GM12878 (cell line): ENCODE results near the gene P2RX4. TPM values are rescaled to one million over a fixed set of nuclear protein-coding genes. Genes with fewer than 3 reads are reported as not detected.

Source experiments
- ATF7 ChIP-seq: fragments of 450-650 bp; IDR thresholded peaks from 2 replicates; pipeline ENCODE4 v1.6.1; 2016; ENCODE audit warnings: low read depth, mild to moderate bottlenecking
- BHLHE40 ChIP-seq, 2 experiments: fragments of 450-650 bp in 1 of 2; IDR thresholded peaks; 2 replicates each; pipeline ENCODE4 v1.6.1; 2011 to 2017; ENCODE audit warnings: low read depth in 2 of 2, borderline replicate concordance in 1 of 2, improper control_type of control experiment in 1 of 2, low read length in 1 of 2, mild to moderate bottlenecking in 1 of 2
- CHD4 ChIP-seq: fragments of 200-600 bp; sonication (generic); IDR thresholded peaks from 2 replicates; pipeline ENCODE4 v1.6.1; 2016; ENCODE audit warnings: mild to moderate bottlenecking
- EED ChIP-seq: sonication (generic); IDR thresholded peaks from 2 replicates; pipeline ENCODE4 v1.6.1; 2016; ENCODE audit warnings: antibody characterized with exemption, low read depth
- EP300 ChIP-seq, 2 experiments: fragments of 150-350 bp in 1 of 2; IDR thresholded peaks; 2 replicates each; pipeline ENCODE4 v1.6.1; 2011 to 2012; ENCODE audit warnings: low read depth in 2 of 2, low read length in 2 of 2, borderline replicate concordance in 1 of 2, improper control_type of control experiment in 1 of 2, inconsistent platforms in 1 of 2; ENCODE audit not compliant: control insufficient read depth in 1 of 2
- IKZF2 ChIP-seq, 2 experiments: fragments of 450-650 bp; IDR thresholded peaks; 2 replicates each; pipeline ENCODE4 v1.6.1; 2017; ENCODE audit warnings: mild to moderate bottlenecking in 2 of 2, moderate library complexity in 2 of 2
- MEF2B ChIP-seq: fragments of 450-650 bp; IDR thresholded peaks from 2 replicates; pipeline ENCODE4 v1.6.1; 2018; ENCODE audit warnings: mild to moderate bottlenecking, moderate library complexity; ENCODE audit not compliant: partially characterized antibody, poor library complexity, severe bottlenecking
- MLLT1 ChIP-seq: fragments of 450-650 bp; IDR thresholded peaks from 2 replicates; pipeline ENCODE4 v1.6.1; 2016; ENCODE audit warnings: mild to moderate bottlenecking
- MTA2 ChIP-seq: fragments of 450-650 bp; IDR thresholded peaks from 2 replicates; pipeline ENCODE4 v1.6.1; 2016; ENCODE audit warnings: low read depth, mild to moderate bottlenecking, moderate library complexity
- MYB ChIP-seq: fragments of 150-350 bp; IDR thresholded peaks from 2 replicates; pipeline ENCODE4 v1.6.1; 2014; ENCODE audit warnings: mild to moderate bottlenecking, low read depth, low read length, borderline replicate concordance
- NR2F1 ChIP-seq: fragments of 450-650 bp; conservative IDR thresholded peaks from 2 replicates; pipeline ENCODE4 v1.6.1; 2017; ENCODE audit warnings: mild to moderate bottlenecking
- PKNOX1 ChIP-seq: fragments of 450-650 bp; IDR thresholded peaks from 2 replicates; pipeline ENCODE4 v1.6.1; 2016; ENCODE audit warnings: mild to moderate bottlenecking
- RELB ChIP-seq: fragments of 450-650 bp; IDR thresholded peaks from 2 replicates; pipeline ENCODE4 v1.6.1; 2017; ENCODE audit warnings: low read depth, mild to moderate bottlenecking, moderate library complexity
- RUNX3 ChIP-seq: IDR thresholded peaks from 2 replicates; pipeline ENCODE4 v1.6.1; 2012; ENCODE audit warnings: low read length, inconsistent platforms
- ZNF217 ChIP-seq: fragments of 450-650 bp; IDR thresholded peaks from 2 replicates; pipeline ENCODE4 v1.6.1; 2017; ENCODE audit warnings: antibody characterized with exemption, mild to moderate bottlenecking
- polyA plus RNA-seq, 11 experiments: library from polyadenylated mRNA; depleted of rRNA in 4 of 11; unstranded in 6 of 11; stranded (reverse) in 5 of 11; fragments of >200 nt; fragmentation: Nextera tagmentation in 4 of 11; fragmentation: Illumina TruSeq in 1 of 11; extraction: Ambion mirVana in 4 of 11; extraction: Trizol in 1 of 11; gene quantifications; 1 replicate in 1 of 11; 2 replicates in 10 of 11; pipeline versions ENCODE4 v1.2.1 to v1.2.3, GENCODE V29; 2011 to 2016; ENCODE audit warnings: inconsistent platforms in 2 of 11, missing spikeins in 2 of 11, low read depth in 1 of 11
- total RNA-seq, 4 experiments: library from RNA; depleted of rRNA in 3 of 4; stranded (reverse); fragments of >200 nt in 3 of 4; fragmentation: Illumina TruSeq in 1 of 4; extraction: Trizol in 1 of 4; gene quantifications; 2 replicates each; pipeline versions ENCODE4 v1.2.1 to v1.2.3, GENCODE V29; 2013 to 2021
- TF ChIP-seq, protein P1 (sequence below): fragments of 450-650 bp; IDR thresholded peaks from 2 replicates; pipeline ENCODE4 v1.6.1; 2017; ENCODE audit warnings: mild to moderate bottlenecking, low read depth, inconsistent platforms; ENCODE audit not compliant: poor library complexity, severe bottlenecking

The P2RX4 gene
- total and polyA plus RNA-seq, 10 of the 15 experiments (the other 5 are each of a cell fraction or from before 2014, with no cell fraction given): 9.0 to 43.4 (median 20.5) TPM

GRCh38 chr12:121257704-121258449 lies 47.9 kb downstream of the P2RX4 start (continued):
- 0 out of 2 replicates have a peak, but pooled peaks have one; percentile 46 for TF ChIP-seq MLLT1
- TF ChIP-seq ATF7: peak; percentile 35; the same call in 1 of the 2 replicates
- peak; percentile 87 for TF ChIP-seq MEF2B
- peak; percentile 77; the same call in 1 of the 2 replicates for TF ChIP-seq CHD4
- peak; percentile 38 to 73; a peak in 1 of 4 replicates for TF ChIP-seq EP300 (IDR thresholded peaks at IDR 0.05; ENCODE audit: borderline replicate concordance in 1 of 2, control insufficient read depth in 1 of 2, low read depth in 2 of 2, low read length in 2 of 2)
- TF ChIP-seq RELB: peak; percentile 80
- TF ChIP-seq NR2F1: peak; percentile 70
- TF ChIP-seq, protein P1, sequence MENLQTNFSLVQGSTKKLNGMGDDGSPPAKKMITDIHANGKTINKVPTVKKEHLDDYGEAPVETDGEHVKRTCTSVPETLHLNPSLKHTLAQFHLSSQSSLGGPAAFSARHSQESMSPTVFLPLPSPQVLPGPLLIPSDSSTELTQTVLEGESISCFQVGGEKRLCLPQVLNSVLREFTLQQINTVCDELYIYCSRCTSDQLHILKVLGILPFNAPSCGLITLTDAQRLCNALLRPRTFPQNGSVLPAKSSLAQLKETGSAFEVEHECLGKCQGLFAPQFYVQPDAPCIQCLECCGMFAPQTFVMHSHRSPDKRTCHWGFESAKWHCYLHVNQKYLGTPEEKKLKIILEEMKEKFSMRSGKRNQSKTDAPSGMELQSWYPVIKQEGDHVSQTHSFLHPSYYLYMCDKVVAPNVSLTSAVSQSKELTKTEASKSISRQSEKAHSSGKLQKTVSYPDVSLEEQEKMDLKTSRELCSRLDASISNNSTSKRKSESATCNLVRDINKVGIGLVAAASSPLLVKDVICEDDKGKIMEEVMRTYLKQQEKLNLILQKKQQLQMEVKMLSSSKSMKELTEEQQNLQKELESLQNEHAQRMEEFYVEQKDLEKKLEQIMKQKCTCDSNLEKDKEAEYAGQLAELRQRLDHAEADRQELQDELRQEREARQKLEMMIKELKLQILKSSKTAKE: peak; percentile 81
- peak; percentile 63 to 69; a peak in 2 of 4 replicates for TF ChIP-seq IKZF2 (IDR thresholded peaks at IDR 0.05)
- TF ChIP-seq BHLHE40 (IDR thresholded peaks at IDR 0.05; ENCODE audit: borderline replicate concordance in 1 of 2, low read depth in 2 of 2, low read length in 1 of 2): peak; percentile 43 to 62; a peak in 3 of 4 replicates
- TF ChIP-seq MYB: 0 out of 2 replicates have a peak, but pooled peaks have one; percentile 42
- 0 out of 2 replicates have a peak, but pooled peaks have one; percentile 15 for TF ChIP-seq EED
- peak; percentile 50 for TF ChIP-seq MTA2
- TF ChIP-seq PKNOX1: peak; percentile 57; the same call in 1 of the 2 replicates
- peak; percentile 65 for TF ChIP-seq RUNX3
- peak; percentile 92 for TF ChIP-seq ZNF217
